CD4-positive, CD25-positive, alpha-beta regulatory T cell (primary cell): ENCODE measurements around the gene TCEANC2. TPM values are rescaled to one million over a fixed set of nuclear protein-coding genes. Genes with fewer than 3 reads are reported as not detected.
A peak's percentile ranks its signal among the peaks of the same experiment; 100 is the strongest.
"Not testable (repeated sequence)": the region's sequence is repeated elsewhere in the genome, so short reads cannot be mapped to it uniquely, and the experiment has no call there.

Experiments
- ATAC-seq, 2 donors: fragments of 150-1000 bp; cut with Tn5 transposase; one replicate each; pipeline ENCODE4 v1.10.0; 2021; ENCODE audit warnings: low read depth in 2 of 2, moderate number of reproducible peaks in 2 of 2, moderate library complexity in 1 of 2
- DNase-seq, 3 donors: peaks; one replicate each; pipeline versions ENCODE4 v3.0.0 to v3.0.0-alpha.2; 2012 to 2022; ENCODE audit warnings: mixed read lengths in 1 of 3
- H3K27ac ChIP-seq: one replicate; pipeline ENCODE4 v1.7.0; 2013; ENCODE audit warnings: mild to moderate bottlenecking, low read length; ENCODE audit not compliant: insufficient read depth, poor library complexity, severe bottlenecking
- H3K27me3 ChIP-seq: one replicate; pipeline ENCODE4 v1.7.0; 2013; ENCODE audit warnings: low read length; ENCODE audit not compliant: control insufficient read depth, insufficient read depth
- H3K36me3 ChIP-seq: one replicate; pipeline ENCODE4 v1.7.0; 2013; ENCODE audit warnings: mild to moderate bottlenecking, low read length, moderate library complexity; ENCODE audit not compliant: control insufficient read depth, insufficient read depth
- H3K4me1 ChIP-seq: 2 replicates; pipeline ENCODE4 v1.7.0; 2013; ENCODE audit warnings: mild to moderate bottlenecking, low read length; ENCODE audit not compliant: insufficient read depth, control insufficient read depth, poor library complexity, severe bottlenecking
- H3K4me3 ChIP-seq: one replicate; pipeline ENCODE4 v1.7.0; 2013; ENCODE audit warnings: low read depth, mild to moderate bottlenecking, low read length, moderate library complexity
- H3K9me3 ChIP-seq, 2 experiments: 1 replicate in 1 of 2; 2 replicates in 1 of 2; pipeline ENCODE4 v1.7.0; 2013; ENCODE audit warnings: low read length in 2 of 2, mild to moderate bottlenecking in 1 of 2, moderate library complexity in 1 of 2; ENCODE audit not compliant: control insufficient read depth in 2 of 2
- H3K27ac Mint-ChIP-seq, 3 donors: one replicate each; pipeline ENCODE4 v1.8.0; 2020 to 2022; ENCODE audit warnings: mild to moderate bottlenecking in 3 of 3, mixed read lengths in 3 of 3, moderate library complexity in 2 of 3
- H3K27me3 Mint-ChIP-seq: one replicate; pipeline ENCODE4 v1.8.0; 2022; ENCODE audit warnings: mild to moderate bottlenecking, mixed read lengths
- H3K36me3 Mint-ChIP-seq: one replicate; pipeline ENCODE4 v1.8.0; 2020; ENCODE audit warnings: mixed read lengths
- H3K4me1 Mint-ChIP-seq, 4 donors: one replicate each; pipeline ENCODE4 v1.8.0; 2020 to 2022; ENCODE audit warnings: mixed read lengths in 4 of 4, mild to moderate bottlenecking in 1 of 4
- H3K4me3 Mint-ChIP-seq, 4 donors: one replicate each; pipeline ENCODE4 v1.8.0; 2020 to 2022; ENCODE audit warnings: mild to moderate bottlenecking in 4 of 4, mixed read lengths in 4 of 4, moderate library complexity in 3 of 4
- H3K9me3 Mint-ChIP-seq, 7 donors: one replicate each; pipeline ENCODE4 v1.8.0; 2020 to 2022; ENCODE audit warnings: mixed read lengths in 7 of 7, mild to moderate bottlenecking in 3 of 7, moderate library complexity in 2 of 7
- polyA plus RNA-seq, 4 donors: library from polyadenylated mRNA; unstranded; fragments of 300-500 nt; fragmentation: Illumina TruSeq; gene quantifications; one replicate each; pipeline ENCODE4 v1.2.3, GENCODE V29; 2021
- total RNA-seq: library from RNA; stranded (reverse); gene quantifications from one replicate; pipeline ENCODE4 v1.2.3, GENCODE V29; 2022

The TCEANC2 gene
- total and polyA plus RNA-seq, 5 donors from 2014 or later = 3.6 to 8.4 (median 6.2) TPM

DNA sequence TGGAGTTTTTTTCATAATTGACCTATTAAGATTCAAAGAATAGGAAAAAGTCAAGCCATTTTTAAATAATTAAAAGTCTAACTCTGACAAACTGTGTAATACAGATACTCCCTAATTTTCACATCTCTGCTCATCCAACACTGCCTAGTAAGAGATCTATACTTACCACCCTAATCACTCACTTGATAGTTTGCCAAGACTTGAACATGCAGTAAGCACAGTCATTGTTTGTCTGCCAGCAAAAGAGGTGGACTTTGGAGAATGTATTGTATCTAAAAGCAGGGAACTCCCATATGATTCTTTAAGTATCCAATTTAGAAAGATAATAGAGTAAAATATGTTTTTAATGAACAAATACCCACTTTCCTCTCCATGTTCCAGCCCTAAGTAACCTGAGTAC, 15.9 kb upstream of the TCEANC2 start:
- Histone ChIP-seq H3K27ac (no peak overlapping the region), H3K4me3 (no peak overlapping the region), H3K36me3 (peaks cover 98% of the 10 kb centered on the region), H3K4me1 (no peaks in the 10 kb centered on the region), H3K9me3 (no peaks in the 10 kb centered on the region), H3K27me3 (no peaks in the 10 kb centered on the region)
- ATAC-seq (no peak), DNase-seq (no peak)
- no peak overlapping the region for H3K4me3 Mint-ChIP-seq
- no peaks in the 10 kb centered on the region for H3K9me3 Mint-ChIP-seq
- peaks cover 42% of the 10 kb centered on the region for H3K36me3 Mint-ChIP-seq
- peaks cover 4 to 10% (median 6%) of the 10 kb centered on the region in 4 donors for H3K4me1 Mint-ChIP-seq
- H3K27me3 Mint-ChIP-seq = no peaks in the 10 kb centered on the region
- peak overlapping the region in 2 of 3 donors; percentile 59 to 64 for H3K27ac Mint-ChIP-seq

GRCh38 chr1:54041806-54042205, 11.6 kb upstream of the TCEANC2 start:
- H3K4me1 ChIP-seq = peaks cover 3% of the 10 kb centered on the region
- no peak overlapping the region for H3K4me3 Mint-ChIP-seq
- H3K36me3 Mint-ChIP-seq = peaks cover 42% of the 10 kb centered on the region
- H3K27me3 Mint-ChIP-seq = no peaks in the 10 kb centered on the region
- ATAC-seq (no peak), DNase-seq (no peak)
- no peak overlapping the region for H3K4me3 ChIP-seq
- no peaks in the 10 kb centered on the region for H3K27me3 ChIP-seq
- H3K27ac ChIP-seq = no peak overlapping the region
- H3K4me1 Mint-ChIP-seq = peaks cover 24 to 29% (median 27%) of the 10 kb centered on the region in 4 donors
- no peaks in the 10 kb centered on the region for H3K9me3 Mint-ChIP-seq
- no peaks in the 10 kb centered on the region for H3K9me3 ChIP-seq
- no peak overlapping the region for H3K27ac Mint-ChIP-seq
- H3K36me3 ChIP-seq = peaks cover 95% of the 10 kb centered on the region

- no peaks in the 10 kb centered on the region for H3K27me3 ChIP-seq
- DNase-seq (no peak), ATAC-seq (no peak)
- peaks cover 68% of the 10 kb centered on the region for H3K36me3 ChIP-seq
- Mint-ChIP-seq H3K4me3 (peak overlapping the region in 1 of 4 donors; percentile 15), H3K27ac (no peak overlapping the region), H3K36me3 (peaks cover 27% of the 10 kb centered on the region), H3K4me1 (peaks cover 29 to 52% (median 43%) of the 10 kb centered on the region in 4 donors), H3K9me3 (no peaks in the 10 kb centered on the region), H3K27me3 (no peaks in the 10 kb centered on the region)
- peaks cover 33% of the 10 kb centered on the region for H3K4me1 ChIP-seq
- no peaks in the 10 kb centered on the region for H3K9me3 ChIP-seq
- no peak overlapping the region for H3K4me3 ChIP-seq
- peak overlapping the region; percentile 9 for H3K27ac ChIP-seq
Measured at GRCh38 chr1:54045496-54045895, 7.9 kb upstream of the TCEANC2 start.

DNA sequence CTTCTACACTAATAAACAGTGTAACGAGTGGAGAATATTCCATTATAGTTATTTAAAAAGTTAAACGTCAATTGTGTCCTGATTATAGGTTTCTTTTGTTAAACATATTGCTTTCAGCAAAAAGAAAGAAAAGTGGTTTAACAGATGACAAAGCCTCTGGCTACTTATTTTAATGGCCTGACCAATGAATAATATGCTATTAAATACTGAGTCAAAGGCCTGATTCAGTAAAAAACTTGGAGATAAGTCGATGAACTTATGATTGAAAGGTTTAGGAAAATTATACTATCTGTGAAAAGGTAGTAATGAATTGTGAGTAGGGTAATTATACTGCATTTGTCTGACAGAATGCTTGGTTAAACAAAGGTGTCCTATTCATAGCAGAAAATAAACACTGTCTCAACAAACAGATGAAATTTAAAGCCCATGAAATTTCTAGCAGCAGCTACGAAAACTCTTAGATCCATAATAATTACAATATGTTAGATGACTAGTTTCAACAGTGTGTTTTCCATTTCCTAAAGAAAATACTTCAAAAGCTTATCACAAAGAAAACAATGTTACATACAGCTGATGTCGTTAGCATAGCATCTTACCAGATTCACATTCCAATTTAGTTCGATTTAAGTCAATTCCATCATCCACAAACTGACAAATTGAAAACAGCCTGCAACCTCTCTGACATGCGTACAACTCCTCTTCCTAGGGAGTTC, 6.6 kb upstream of the TCEANC2 start:
- peaks cover 29 to 56% (median 43%) of the 10 kb centered on the region in 4 donors for H3K4me1 Mint-ChIP-seq
- DNase-seq (no peak), ATAC-seq (no peak)
- Histone ChIP-seq H3K4me3 (peak overlapping the region; percentile 38), H3K27ac (no peak overlapping the region), H3K9me3 (no peaks in the 10 kb centered on the region), H3K4me1 (peaks cover 47% of the 10 kb centered on the region), H3K36me3 (peaks cover 55% of the 10 kb centered on the region), H3K27me3 (no peaks in the 10 kb centered on the region)
- peak overlapping the region in 2 of 3 donors; percentile 23 to 76 for H3K27ac Mint-ChIP-seq
- H3K27me3 Mint-ChIP-seq = no peaks in the 10 kb centered on the region
- peak overlapping the region in 2 of 4 donors; percentile 46 to 67 for H3K4me3 Mint-ChIP-seq
- peaks cover 22% of the 10 kb centered on the region for H3K36me3 Mint-ChIP-seq
- H3K9me3 Mint-ChIP-seq = no peaks in the 10 kb centered on the region

GRCh38 chr1:54047384-54048305, 5.8 kb upstream of the TCEANC2 start:
- no peaks in the 10 kb centered on the region for H3K27me3 Mint-ChIP-seq
- Histone ChIP-seq H3K9me3 (no peaks in the 10 kb centered on the region), H3K27ac (no peak overlapping the region), H3K27me3 (no peaks in the 10 kb centered on the region), H3K36me3 (peaks cover 47% of the 10 kb centered on the region), H3K4me3 (peak overlapping the region; percentile 38), H3K4me1 (peaks cover 55% of the 10 kb centered on the region)
- peak overlapping the region in 3 of 4 donors; percentile 46 to 69 (median 67) for H3K4me3 Mint-ChIP-seq
- H3K27ac Mint-ChIP-seq = peak overlapping the region in 2 of 3 donors; percentile 23 to 76
- peaks cover 23 to 56% (median 42%) of the 10 kb centered on the region in 4 donors for H3K4me1 Mint-ChIP-seq
- no peak for DNase-seq
- H3K36me3 Mint-ChIP-seq = peaks cover 17% of the 10 kb centered on the region
- ATAC-seq = no peak
- H3K9me3 Mint-ChIP-seq = no peaks in the 10 kb centered on the region

- H3K27ac Mint-ChIP-seq, H3K27ac ChIP-seq, H3K9me3 ChIP-seq, H3K4me3 ChIP-seq, ATAC-seq, DNase-seq, H3K9me3 Mint-ChIP-seq, H3K36me3 Mint-ChIP-seq, H3K27me3 Mint-ChIP-seq, H3K27me3 ChIP-seq: not testable (repeated sequence)
- Histone ChIP-seq H3K36me3 (peaks cover 20% of the 10 kb centered on the region), H3K4me1 (peaks cover 72% of the 10 kb centered on the region)
- Mint-ChIP-seq H3K4me3 (peak overlapping the region; percentile 19 to 60 (median 48)), H3K4me1 (peaks cover 12 to 61% (median 44%) of the 10 kb centered on the region in 4 donors)
Measured at GRCh38 chr1:54050435-54050834, 3.0 kb upstream of the TCEANC2 start.

GRCh38 chr1:54051933-54052430, 1.4 kb upstream of the TCEANC2 start:
- no peaks in the 10 kb centered on the region for H3K27me3 ChIP-seq
- peak in 1 of 3 donors; percentile 8 for DNase-seq
- Mint-ChIP-seq H3K4me1 (peaks cover 5 to 60% (median 44%) of the 10 kb centered on the region in 4 donors), H3K36me3 (peaks cover 17% of the 10 kb centered on the region), H3K9me3 (no peaks in the 10 kb centered on the region), H3K27ac (no peak overlapping the region), H3K27me3 (no peaks in the 10 kb centered on the region), H3K4me3 (no peak overlapping the region)
- H3K9me3 ChIP-seq = no peaks in the 10 kb centered on the region
- ATAC-seq = no peak
- H3K4me3 ChIP-seq = peak overlapping the region; percentile 98
- H3K36me3 ChIP-seq = peaks cover 7% of the 10 kb centered on the region
- H3K4me1 ChIP-seq = peaks cover 71% of the 10 kb centered on the region
- H3K27ac ChIP-seq = peak overlapping the region; percentile 93
